Natural killer cell treated with Interleukin-12 subunit alpha and Interleukin-12 subunit beta and Interleukin-15 and Interleukin-18, amount 100 ng/mL, for 72 hours (primary cell): ENCODE data around the gene FAM76A. TPM values are rescaled to one million over a fixed set of nuclear protein-coding genes. Genes with fewer than 3 reads are reported as not detected.

Source experiments
- ATAC-seq, 2 donors: fragments of 150-1000 bp; cut with Tn5 transposase in 1 of 2; sonication (Bioruptor Pico), chemical (Tn5 transposase) in 1 of 2; 2 replicates each; pipeline ENCODE4 v1.10.0; 2021
- DNase-seq: peaks from one replicate; pipeline ENCODE4 v3.0.0; 2022; ENCODE audit warnings: low spot score
- H3K27ac Mint-ChIP-seq, 2 donors: 1 replicate in 1 of 2; 2 replicates in 1 of 2; pipeline ENCODE4 v1.8.0; 2022; ENCODE audit warnings: mixed read lengths in 2 of 2, mild to moderate bottlenecking in 1 of 2, moderate library complexity in 1 of 2
- H3K27me3 Mint-ChIP-seq, 2 donors: 1 replicate in 1 of 2; 2 replicates in 1 of 2; pipeline ENCODE4 v1.8.0; 2022; ENCODE audit warnings: mixed read lengths in 2 of 2
- H3K36me3 Mint-ChIP-seq: one replicate; pipeline ENCODE4 v1.8.0; 2022; ENCODE audit warnings: mixed read lengths
- H3K4me1 Mint-ChIP-seq, 2 donors: 1 replicate in 1 of 2; 2 replicates in 1 of 2; pipeline ENCODE4 v1.8.0; 2022; ENCODE audit warnings: low read depth in 2 of 2, mixed read lengths in 2 of 2, mild to moderate bottlenecking in 1 of 2
- H3K4me3 Mint-ChIP-seq: one replicate; pipeline ENCODE4 v1.8.0; 2022; ENCODE audit warnings: mixed read lengths
- H3K9me3 Mint-ChIP-seq: 2 replicates; pipeline ENCODE4 v1.8.0; 2022; ENCODE audit warnings: mixed read lengths
- total RNA-seq, 2 donors: library from RNA; stranded (reverse); gene quantifications; one replicate each; pipeline ENCODE4 v1.2.3, GENCODE V29; 2022

Gene FAM76A
- total RNA-seq, 2 donors from 2014 or later, result 9.4 to 11.4 TPM

GRCh38 chr1:27705545-27705944 lies 20.2 kb upstream of the FAM76A start:
- Mint-ChIP-seq H3K4me3 (no peak overlapping the region), H3K27me3 (peaks cover 0 to 3% of the 10 kb centered on the region in 2 donors), H3K27ac (no peak overlapping the region), H3K4me1 (no peaks in the 10 kb centered on the region), H3K36me3 (peaks cover 7% of the 10 kb centered on the region), H3K9me3 (peaks cover 6% of the 10 kb centered on the region)
- DNase-seq (no peak), ATAC-seq (no peak)

GRCh38 chr1:27710574-27710973 lies 15.2 kb upstream of the FAM76A start:
- Mint-ChIP-seq H3K9me3 (no peaks in the 10 kb centered on the region), H3K36me3 (no peaks in the 10 kb centered on the region), H3K4me3 (no peak overlapping the region), H3K27ac (no peak overlapping the region), H3K4me1 (no peaks in the 10 kb centered on the region), H3K27me3 (peaks cover 2 to 3% of the 10 kb centered on the region in 2 donors)
- no peak for ATAC-seq
- DNase-seq, result no peak

GRCh38 chr1:27713139-27713725 lies 12.5 kb upstream of the FAM76A start:
- Mint-ChIP-seq H3K4me1 (no peaks in the 10 kb centered on the region), H3K9me3 (no peaks in the 10 kb centered on the region), H3K27me3 (peaks cover 20 to 23% of the 10 kb centered on the region in 2 donors), H3K4me3 (no peak overlapping the region), H3K36me3 (peaks cover 8% of the 10 kb centered on the region), H3K27ac (no peak overlapping the region)
- DNase-seq, result no peak
- no peak for ATAC-seq

DNA sequence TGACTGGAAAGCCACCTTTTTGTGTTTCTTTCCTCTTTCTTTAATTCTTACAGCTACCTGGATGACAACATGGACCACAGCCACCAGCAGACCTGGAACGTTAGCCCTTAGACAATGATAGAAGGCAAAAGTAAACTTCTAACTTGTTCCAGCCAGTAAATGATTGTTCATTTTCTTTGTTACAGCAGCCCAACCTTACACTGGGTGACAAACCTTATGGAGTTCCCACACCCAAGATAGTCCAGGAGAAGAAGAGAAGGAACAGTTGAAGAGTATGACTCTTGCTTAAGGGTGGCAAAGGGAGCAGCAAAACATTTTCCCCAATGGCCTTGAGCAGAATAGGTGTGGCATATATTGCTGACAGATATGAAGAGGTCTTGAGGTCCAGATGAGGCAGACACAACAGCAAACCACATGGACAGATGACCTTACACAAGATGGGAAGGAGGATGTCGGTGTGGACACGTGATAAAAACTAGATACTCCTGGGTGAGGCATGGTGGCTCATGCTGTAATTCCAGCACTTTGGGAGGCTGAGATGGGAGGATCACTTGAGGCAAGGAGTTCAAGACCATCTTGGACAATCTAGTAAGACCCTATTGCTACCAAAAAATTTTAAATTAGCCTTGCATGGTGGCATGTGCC lies 11.8 kb upstream of the FAM76A start:
- Mint-ChIP-seq H3K27me3 (peaks cover 20 to 23% of the 10 kb centered on the region in 2 donors), H3K9me3 (no peaks in the 10 kb centered on the region), H3K4me3 (no peak overlapping the region), H3K36me3 (peaks cover 8% of the 10 kb centered on the region), H3K4me1 (no peaks in the 10 kb centered on the region), H3K27ac (no peak overlapping the region)
- DNase-seq, result no peak
- ATAC-seq, result no peak

DNA sequence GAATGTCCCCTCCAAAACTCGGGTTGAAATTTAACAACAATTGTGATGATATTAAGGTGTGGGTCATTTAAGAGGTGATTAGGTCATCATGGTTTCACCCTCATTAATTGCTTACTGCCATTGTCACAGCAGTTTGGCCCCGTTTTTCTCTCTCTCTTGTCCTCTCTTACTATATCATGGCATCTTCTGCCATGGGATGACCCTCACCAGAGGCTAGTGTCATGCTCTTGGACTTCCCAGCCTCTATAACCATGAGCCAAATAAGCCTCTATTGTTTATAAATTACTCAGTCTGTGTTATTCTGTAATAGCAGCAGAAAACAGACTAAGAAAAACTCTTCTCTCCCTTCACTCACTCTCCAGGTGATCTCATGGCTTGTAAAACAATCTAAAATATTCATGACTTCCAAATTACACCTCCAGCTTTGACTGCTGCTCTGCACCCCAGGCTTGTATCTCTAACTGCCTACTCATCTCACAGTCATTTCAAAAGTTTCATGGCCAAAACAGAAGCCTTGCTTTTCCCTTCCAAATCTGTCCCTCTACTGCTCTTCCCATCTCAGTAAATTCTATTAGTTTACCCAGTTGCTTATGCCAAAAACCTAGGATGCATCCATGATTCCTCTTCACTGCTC lies 9.4 kb upstream of the FAM76A start:
- H3K4me3 Mint-ChIP-seq, result no peak overlapping the region
- H3K4me1 Mint-ChIP-seq, result no peaks in the 10 kb centered on the region
- H3K36me3 Mint-ChIP-seq, result peaks cover 8% of the 10 kb centered on the region
- H3K27ac Mint-ChIP-seq, result no peak overlapping the region
- DNase-seq (no peak), ATAC-seq (no peak)
- peaks cover 30 to 36% of the 10 kb centered on the region in 2 donors for H3K27me3 Mint-ChIP-seq
- no peaks in the 10 kb centered on the region for H3K9me3 Mint-ChIP-seq

DNA sequence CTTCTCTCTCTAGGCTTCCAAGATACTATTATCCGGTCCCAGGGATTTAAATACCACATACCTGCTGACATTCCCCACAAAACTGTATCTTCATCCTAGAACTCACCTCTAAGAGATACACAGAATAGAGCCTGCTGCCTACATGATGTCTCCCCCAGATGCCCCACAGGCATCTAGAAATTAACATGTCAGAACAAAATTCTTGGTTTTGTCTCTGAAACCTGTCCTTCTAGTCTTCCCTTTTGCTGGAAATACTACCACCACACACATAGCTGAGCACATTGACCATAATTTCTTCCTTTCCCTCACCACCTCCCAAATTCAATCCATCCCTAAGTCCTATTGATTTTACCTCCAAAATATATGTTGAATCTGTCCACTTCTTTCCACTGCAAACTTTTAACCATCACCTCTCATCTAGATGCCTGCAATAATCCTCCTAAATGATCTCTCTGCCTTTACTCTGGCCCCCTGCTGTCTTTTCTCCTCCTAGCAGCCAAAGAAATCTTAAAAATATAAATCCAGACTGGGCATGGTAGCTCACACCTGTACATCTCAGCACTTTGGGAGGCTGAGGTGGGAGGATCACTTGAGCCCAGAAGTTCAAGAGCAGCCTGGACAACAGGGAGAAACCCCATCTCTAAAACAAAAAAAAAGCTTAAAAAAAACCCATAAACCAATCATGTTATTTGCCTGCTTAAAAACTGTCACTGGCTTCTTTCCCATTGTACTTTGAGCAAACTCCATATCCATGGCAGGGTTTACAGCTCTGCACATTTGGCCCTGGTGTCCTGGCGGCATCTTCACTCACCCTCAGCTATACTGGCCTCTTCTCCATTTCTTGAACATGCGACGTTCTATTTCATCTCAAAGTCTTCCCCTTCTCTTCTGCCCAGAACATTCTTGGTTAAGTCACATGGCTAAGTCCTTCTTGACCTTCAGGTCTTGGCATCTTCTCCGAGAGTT lies 6.2 kb upstream of the FAM76A start:
- Mint-ChIP-seq H3K27me3 (peaks cover 30 to 36% of the 10 kb centered on the region in 2 donors), H3K4me1 (peaks cover 0 to 1% of the 10 kb centered on the region in 2 donors), H3K36me3 (peaks cover 8% of the 10 kb centered on the region), H3K9me3 (no peaks in the 10 kb centered on the region), H3K4me3 (no peak overlapping the region), H3K27ac (no peak overlapping the region)
- ATAC-seq, result no peak
- no peak for DNase-seq

- Mint-ChIP-seq H3K27ac (peak overlapping the region; percentile 84 to 96), H3K4me3 (peak overlapping the region; percentile 88), H3K36me3 (peaks cover 4% of the 10 kb centered on the region), H3K27me3 (peaks cover 3 to 4% of the 10 kb centered on the region in 2 donors), H3K4me1 (peaks cover 8 to 9% of the 10 kb centered on the region in 2 donors), H3K9me3 (no peaks in the 10 kb centered on the region)
- ATAC-seq (no peak), DNase-seq (no peak)
These were observed 794 bp upstream of the FAM76A start for GRCh38 chr1:27724961-27725373.

DNA sequence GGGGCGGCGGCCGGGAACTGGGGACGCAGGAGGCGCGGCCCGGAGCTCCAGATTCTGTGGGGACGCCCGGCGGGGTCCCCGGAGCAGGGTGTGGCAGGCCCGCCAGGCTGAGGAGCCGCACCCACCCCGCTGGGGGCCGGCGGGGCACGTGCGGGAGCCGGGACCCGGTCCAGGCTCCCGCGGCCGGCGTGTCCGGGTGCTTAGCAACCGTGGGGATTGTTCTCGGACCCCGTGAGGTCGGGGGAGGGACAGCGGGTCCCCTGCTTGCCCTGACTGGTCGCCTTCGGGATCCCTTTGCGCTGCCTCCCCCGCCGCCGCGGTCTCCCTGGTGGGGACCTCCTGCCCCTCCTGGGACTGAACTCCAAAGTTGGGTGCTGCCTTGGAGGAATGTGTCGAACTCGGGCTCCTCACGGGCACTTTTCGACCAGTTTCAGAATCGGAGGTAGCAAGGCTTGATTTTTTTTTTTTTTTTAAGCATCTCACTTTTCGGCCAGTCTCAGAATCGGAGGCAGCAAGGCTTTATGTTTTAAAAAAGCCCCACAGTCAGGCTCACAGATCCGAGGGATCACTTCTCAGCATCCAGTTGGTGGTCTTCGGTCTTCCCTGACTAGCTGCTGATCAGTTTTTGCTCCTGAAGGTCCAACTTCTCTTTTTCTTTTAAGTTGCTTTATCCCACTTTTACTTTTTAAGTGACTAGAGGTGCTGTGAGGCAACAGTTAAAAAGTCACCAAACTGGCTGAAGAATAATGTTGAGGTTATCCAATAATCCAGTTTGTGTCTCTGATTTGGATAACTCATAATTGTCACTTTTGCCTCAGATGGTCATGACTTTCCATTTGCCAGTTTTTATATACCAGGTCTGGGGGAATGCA lies 648 bp downstream of the FAM76A start:
- H3K27me3 Mint-ChIP-seq, result no peaks in the 10 kb centered on the region
- peak overlapping the region; percentile 49 to 77 for H3K27ac Mint-ChIP-seq
- H3K9me3 Mint-ChIP-seq, result no peaks in the 10 kb centered on the region
- ATAC-seq (peak; percentile 2 to 39), DNase-seq (peak; percentile 72)
- peaks cover 8 to 9% of the 10 kb centered on the region in 2 donors for H3K4me1 Mint-ChIP-seq
- H3K36me3 Mint-ChIP-seq, result peaks cover 4% of the 10 kb centered on the region
- peak overlapping the region; percentile 87 for H3K4me3 Mint-ChIP-seq

- H3K36me3 Mint-ChIP-seq, result peaks cover 4% of the 10 kb centered on the region
- H3K9me3 Mint-ChIP-seq, result no peaks in the 10 kb centered on the region
- DNase-seq, result no peak
- ATAC-seq, result no peak
- peak overlapping the region; percentile 87 for H3K4me3 Mint-ChIP-seq
- H3K27me3 Mint-ChIP-seq, result no peaks in the 10 kb centered on the region
- H3K4me1 Mint-ChIP-seq, result peaks cover 8 to 9% of the 10 kb centered on the region in 2 donors
- H3K27ac Mint-ChIP-seq, result peak overlapping the region in 1 of 2 donors; percentile 77
These were observed 1.4 kb downstream of the FAM76A start for GRCh38 chr1:27727126-27727525.

DNA sequence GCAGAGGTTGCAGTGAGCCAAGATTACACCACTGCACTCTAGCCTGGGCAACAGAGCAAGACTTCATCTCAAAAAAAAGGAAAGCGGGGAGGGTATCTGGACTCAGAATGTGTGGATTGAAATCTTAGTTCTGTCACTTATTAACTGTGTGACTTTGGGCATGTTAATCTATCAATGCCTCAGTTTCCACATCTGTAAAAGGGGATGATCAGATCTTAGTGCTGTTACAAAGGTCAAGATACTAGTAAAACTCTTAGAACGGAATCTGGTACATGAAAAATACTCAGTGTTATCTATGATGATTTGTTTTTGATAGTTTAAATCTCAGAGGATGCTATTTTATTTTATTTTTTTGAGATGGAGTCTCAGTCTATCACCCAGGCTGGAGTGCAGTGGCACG lies 10.5 kb downstream of the FAM76A start:
- Mint-ChIP-seq H3K27ac (no peak overlapping the region), H3K27me3 (no peaks in the 10 kb centered on the region), H3K36me3 (peaks cover 10% of the 10 kb centered on the region), H3K4me3 (no peak overlapping the region), H3K4me1 (no peaks in the 10 kb centered on the region), H3K9me3 (no peaks in the 10 kb centered on the region)
- ATAC-seq (no peak), DNase-seq (no peak)

DNA sequence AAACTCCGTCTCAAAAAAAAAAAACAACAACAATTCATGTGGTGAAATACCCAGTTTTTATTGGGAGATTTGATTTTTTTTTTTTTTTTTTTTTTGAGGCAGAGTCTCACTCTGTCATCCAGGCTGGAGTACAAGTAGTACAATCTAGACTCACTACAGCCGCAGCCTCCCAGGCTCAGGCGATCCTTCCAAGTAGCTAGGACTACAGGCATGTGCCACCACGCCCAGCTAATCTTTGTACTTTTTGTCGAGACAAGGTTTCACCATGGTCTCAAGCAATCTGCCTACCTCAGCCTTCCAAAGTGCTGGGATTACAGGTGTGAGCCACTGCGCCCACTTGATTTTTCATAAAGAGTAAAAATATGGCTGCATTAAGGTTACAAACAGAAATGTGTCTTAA lies 15.4 kb downstream of the FAM76A start:
- no peaks in the 10 kb centered on the region for H3K27me3 Mint-ChIP-seq
- DNase-seq (no peak), ATAC-seq (no peak)
- no peaks in the 10 kb centered on the region for H3K9me3 Mint-ChIP-seq
- H3K4me3 Mint-ChIP-seq, result no peak overlapping the region
- peaks cover 0 to 2% of the 10 kb centered on the region in 2 donors for H3K4me1 Mint-ChIP-seq
- H3K27ac Mint-ChIP-seq, result no peak overlapping the region
- H3K36me3 Mint-ChIP-seq, result peaks cover 10% of the 10 kb centered on the region

DNA sequence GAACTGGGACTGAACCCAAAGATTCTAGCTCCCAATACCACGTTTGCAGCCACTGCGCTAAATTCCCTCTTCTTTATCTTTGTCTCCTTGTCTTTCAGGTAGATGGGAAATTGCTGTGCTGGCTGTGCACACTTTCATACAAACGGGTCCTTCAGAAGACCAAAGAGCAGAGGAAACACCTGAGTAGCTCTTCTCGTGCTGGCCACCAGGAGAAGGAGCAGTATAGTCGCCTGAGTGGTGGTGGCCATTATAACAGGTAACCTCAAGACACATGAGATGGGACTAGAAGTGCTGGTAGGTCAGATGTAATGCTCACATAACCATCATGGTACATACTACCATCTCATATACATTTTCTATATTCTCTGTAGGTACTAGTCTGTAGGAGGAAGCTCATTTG lies 18.8 kb downstream of the FAM76A start:
- no peaks in the 10 kb centered on the region for H3K9me3 Mint-ChIP-seq
- H3K4me3 Mint-ChIP-seq, result no peak overlapping the region
- no peak for DNase-seq
- no peaks in the 10 kb centered on the region for H3K27me3 Mint-ChIP-seq
- H3K27ac Mint-ChIP-seq, result no peak overlapping the region
- peaks cover 0 to 2% of the 10 kb centered on the region in 2 donors for H3K4me1 Mint-ChIP-seq
- peaks cover 6% of the 10 kb centered on the region for H3K36me3 Mint-ChIP-seq
- ATAC-seq, result no peak

- Mint-ChIP-seq H3K27me3 (no peaks in the 10 kb centered on the region), H3K27ac (no peak overlapping the region), H3K9me3 (no peaks in the 10 kb centered on the region), H3K4me3 (no peak overlapping the region), H3K4me1 (peaks cover 0 to 2% of the 10 kb centered on the region in 2 donors), H3K36me3 (peaks cover 14% of the 10 kb centered on the region)
- ATAC-seq (no peak), DNase-seq (no peak)
These were observed 19.7 kb downstream of the FAM76A start for GRCh38 chr1:27745466-27745865.
